ENCODE data around the gene IQGAP1.
A peak's percentile ranks its signal among the peaks of the same experiment; 100 is the strongest.

Gene IQGAP1

DNA sequence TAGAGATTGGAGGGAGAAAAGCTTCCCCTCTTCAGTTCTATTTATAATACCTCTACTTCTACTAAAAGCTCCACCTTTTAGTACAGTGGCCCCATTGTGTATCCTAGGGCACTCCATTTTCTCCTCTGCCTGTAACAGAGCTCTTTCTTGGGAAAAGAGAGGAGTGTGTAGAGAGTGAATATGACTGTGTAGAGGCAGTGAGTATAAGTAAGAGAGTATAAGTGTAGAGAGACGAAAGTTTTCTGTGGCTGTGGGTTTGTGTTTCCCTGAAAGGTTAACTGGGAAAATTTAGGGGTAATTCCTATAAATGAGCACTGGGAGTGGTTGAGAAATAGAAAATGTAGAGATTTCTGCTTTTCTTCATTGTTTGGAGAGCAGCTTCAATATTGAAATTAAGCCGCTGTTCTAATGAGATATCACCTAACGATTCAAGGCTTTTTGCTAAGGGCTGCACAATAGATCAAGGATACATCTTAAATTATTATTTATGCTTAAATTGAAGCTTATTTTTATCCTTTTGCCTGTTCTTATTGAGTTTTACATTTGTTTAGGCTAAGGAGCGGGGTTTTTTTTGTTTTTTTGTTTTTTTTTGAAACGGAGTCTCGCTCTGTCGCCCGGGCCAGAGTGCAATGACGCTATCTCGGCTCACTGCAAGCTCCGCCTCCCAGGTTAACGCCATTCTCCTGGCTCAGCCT is 6.9 kb downstream of the IQGAP1 start:
- H3K4me1 ChIP-seq (ENCODE audit: insufficient read depth, poor library complexity, severe bottlenecking) = peaks cover 62% of the 10 kb centered on the region
- TF ChIP-seq, protein P1, sequence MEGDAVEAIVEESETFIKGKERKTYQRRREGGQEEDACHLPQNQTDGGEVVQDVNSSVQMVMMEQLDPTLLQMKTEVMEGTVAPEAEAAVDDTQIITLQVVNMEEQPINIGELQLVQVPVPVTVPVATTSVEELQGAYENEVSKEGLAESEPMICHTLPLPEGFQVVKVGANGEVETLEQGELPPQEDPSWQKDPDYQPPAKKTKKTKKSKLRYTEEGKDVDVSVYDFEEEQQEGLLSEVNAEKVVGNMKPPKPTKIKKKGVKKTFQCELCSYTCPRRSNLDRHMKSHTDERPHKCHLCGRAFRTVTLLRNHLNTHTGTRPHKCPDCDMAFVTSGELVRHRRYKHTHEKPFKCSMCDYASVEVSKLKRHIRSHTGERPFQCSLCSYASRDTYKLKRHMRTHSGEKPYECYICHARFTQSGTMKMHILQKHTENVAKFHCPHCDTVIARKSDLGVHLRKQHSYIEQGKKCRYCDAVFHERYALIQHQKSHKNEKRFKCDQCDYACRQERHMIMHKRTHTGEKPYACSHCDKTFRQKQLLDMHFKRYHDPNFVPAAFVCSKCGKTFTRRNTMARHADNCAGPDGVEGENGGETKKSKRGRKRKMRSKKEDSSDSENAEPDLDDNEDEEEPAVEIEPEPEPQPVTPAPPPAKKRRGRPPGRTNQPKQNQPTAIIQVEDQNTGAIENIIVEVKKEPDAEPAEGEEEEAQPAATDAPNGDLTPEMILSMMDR (IDR thresholded peaks at IDR 0.05; ENCODE audit: poor library complexity, severe bottlenecking) = no peak

DNA sequence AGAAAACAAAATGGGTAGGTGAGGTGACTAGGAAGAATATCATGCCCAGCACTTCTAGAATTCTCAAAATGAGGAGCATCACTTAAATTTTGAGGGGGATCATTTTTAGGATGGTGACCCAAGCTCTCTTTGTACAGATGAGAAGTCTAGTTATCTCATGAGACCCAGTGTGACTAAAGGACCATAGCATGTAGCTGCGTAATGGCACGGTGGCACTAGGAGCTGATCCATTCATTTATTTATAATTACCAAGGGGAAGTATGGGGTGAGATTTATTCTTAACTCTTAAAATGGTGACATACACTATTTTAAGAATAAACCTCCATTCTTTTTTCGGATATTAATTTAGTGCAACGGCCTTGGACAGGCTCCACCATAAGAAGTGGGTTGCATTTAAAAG is 8.3 kb downstream of the IQGAP1 start:
- Histone ChIP-seq H3K27me3 (ENCODE audit: insufficient read depth, poor library complexity, severe bottlenecking) (no peaks in the 10 kb centered on the region), H3K9me3 (ENCODE audit: severe bottlenecking) (no peaks in the 10 kb centered on the region), H3K36me3 (ENCODE audit: low read depth) (peaks cover 64% of the 10 kb centered on the region), H3K27ac (ENCODE audit: poor library complexity, severe bottlenecking) (peak overlapping the region; percentile 1), H3K4me3 (ENCODE audit: severe bottlenecking) (no peak overlapping the region), H3K4me1 (ENCODE audit: insufficient read depth, poor library complexity, severe bottlenecking) (peaks cover 64% of the 10 kb centered on the region)
- ATAC-seq (ENCODE audit: low read depth) (no peak), DNase-seq (ENCODE audit: low spot score) (no peak)
- TF ChIP-seq, protein P1 (IDR thresholded peaks at IDR 0.05; ENCODE audit: poor library complexity, severe bottlenecking) = no peak

More for the DNA sequence above, 6.9 kb downstream of the IQGAP1 start:
- peak overlapping the region; percentile 6 for H3K27ac ChIP-seq (ENCODE audit: poor library complexity, severe bottlenecking)
- H3K27me3 ChIP-seq (ENCODE audit: insufficient read depth, poor library complexity, severe bottlenecking) = no peaks in the 10 kb centered on the region
- H3K9me3 ChIP-seq (ENCODE audit: severe bottlenecking) = no peaks in the 10 kb centered on the region
- ATAC-seq (ENCODE audit: low read depth) (no peak), DNase-seq (ENCODE audit: low spot score) (no peak)
- H3K4me3 ChIP-seq (ENCODE audit: severe bottlenecking) = no peak overlapping the region
- H3K36me3 ChIP-seq (ENCODE audit: low read depth) = peaks cover 77% of the 10 kb centered on the region

DNA sequence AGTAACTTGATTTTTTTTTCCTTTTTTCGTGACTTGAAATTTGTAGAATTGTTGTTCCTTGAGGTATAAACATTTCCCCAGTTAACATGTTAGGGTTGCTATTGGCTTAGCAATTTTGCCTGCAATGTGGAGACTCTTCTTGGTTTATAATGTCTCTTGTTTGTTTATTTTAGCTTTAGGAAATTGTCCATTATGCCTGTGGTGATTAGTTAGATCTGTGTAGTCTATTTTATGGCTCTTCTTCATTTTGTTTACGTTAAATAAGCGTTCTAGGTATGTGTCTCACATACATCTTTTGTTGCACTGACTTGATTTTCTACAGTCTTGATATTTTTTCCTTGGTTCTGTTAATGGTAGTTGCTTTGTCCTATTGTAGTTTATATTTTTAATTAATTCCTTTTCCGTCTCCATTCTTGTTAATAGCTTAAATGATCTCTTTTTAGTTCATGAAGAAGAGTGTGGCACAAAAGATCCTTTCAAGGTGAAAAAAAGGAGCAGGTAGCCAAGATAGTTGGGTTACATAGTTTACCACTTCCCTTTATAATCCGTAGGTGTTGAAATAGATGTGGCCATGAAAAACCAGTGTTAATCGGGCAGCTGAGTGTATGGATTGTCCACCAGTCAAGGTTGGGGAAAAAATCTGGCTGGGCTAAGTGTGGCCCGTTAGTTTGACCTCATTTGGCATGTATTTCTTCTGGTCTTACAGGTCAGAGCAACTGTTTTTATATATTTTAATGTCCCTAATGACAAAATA is 12.1 kb downstream of the IQGAP1 start:
- Histone ChIP-seq H3K36me3 (ENCODE audit: low read depth) (peaks cover 38% of the 10 kb centered on the region), H3K4me1 (ENCODE audit: insufficient read depth, poor library complexity, severe bottlenecking) (peaks cover 71% of the 10 kb centered on the region), H3K4me3 (ENCODE audit: severe bottlenecking) (no peak overlapping the region), H3K27me3 (ENCODE audit: insufficient read depth, poor library complexity, severe bottlenecking) (no peaks in the 10 kb centered on the region), H3K27ac (ENCODE audit: poor library complexity, severe bottlenecking) (peak overlapping the region; percentile 96), H3K9me3 (ENCODE audit: severe bottlenecking) (no peaks in the 10 kb centered on the region)
- ATAC-seq (ENCODE audit: low read depth) (peak; percentile 40), DNase-seq (ENCODE audit: low spot score) (no peak)
- TF ChIP-seq, protein P1 (IDR thresholded peaks at IDR 0.05; ENCODE audit: poor library complexity, severe bottlenecking) = no peak

DNA sequence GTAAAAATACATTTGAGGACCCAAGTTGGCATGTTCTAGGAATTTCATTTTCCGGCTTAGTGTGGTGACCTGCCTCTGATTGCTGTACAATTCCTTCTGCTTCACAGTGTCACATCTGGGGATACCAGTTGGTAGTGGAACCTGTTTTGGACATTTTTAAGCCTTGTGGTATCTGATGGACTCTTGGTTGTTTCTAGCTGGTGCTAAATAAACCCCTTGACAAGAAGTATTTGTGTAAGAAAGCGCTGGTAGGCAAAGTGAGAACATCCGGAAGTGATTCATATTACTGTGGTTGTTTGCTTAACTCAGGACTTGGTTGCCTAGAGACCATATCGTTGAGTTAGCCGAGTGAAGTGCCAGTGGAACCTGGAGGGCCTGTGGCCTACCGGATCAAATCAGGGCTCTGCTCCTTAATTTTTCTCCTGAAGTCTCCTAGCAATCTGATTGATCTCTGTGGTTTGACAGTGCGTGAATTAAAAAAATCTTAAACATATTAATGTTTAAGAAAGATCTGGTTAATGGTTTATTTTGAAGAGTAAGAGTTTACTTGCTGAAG is 12.8 kb downstream of the IQGAP1 start:
- peaks cover 68% of the 10 kb centered on the region for H3K4me1 ChIP-seq (ENCODE audit: insufficient read depth, poor library complexity, severe bottlenecking)
- TF ChIP-seq, protein P1 (IDR thresholded peaks at IDR 0.05; ENCODE audit: poor library complexity, severe bottlenecking) = no peak
- H3K27me3 ChIP-seq (ENCODE audit: insufficient read depth, poor library complexity, severe bottlenecking) = no peaks in the 10 kb centered on the region
- no peaks in the 10 kb centered on the region for H3K9me3 ChIP-seq (ENCODE audit: severe bottlenecking)
- peak; percentile 87 for ATAC-seq (ENCODE audit: low read depth)
- peaks cover 32% of the 10 kb centered on the region for H3K36me3 ChIP-seq (ENCODE audit: low read depth)
- H3K4me3 ChIP-seq (ENCODE audit: severe bottlenecking) = no peak overlapping the region
- no peak for DNase-seq (ENCODE audit: low spot score)
- peak overlapping the region; percentile 96 for H3K27ac ChIP-seq (ENCODE audit: poor library complexity, severe bottlenecking)

Data from RWPE2 (cell line).